Loucy (cell line): ENCODE measurements around the gene WDFY1.

Experiments used
- H2AFZ ChIP-seq: fragments of 200-600 bp; sonication (generic); 2 replicates; pipeline ENCODE4 v1.6.0; 2016; ENCODE audit warnings: antibody characterized with exemption, mild to moderate bottlenecking, low read length, moderate library complexity
- H3F3A ChIP-seq: fragments of 200-600 bp; 2 replicates; pipeline ENCODE4 v1.6.0; 2016; ENCODE audit warnings: antibody characterized with exemption, low read depth, mild to moderate bottlenecking
- H3K27me3 ChIP-seq: fragments of 200-600 bp; sonication (generic); 2 replicates; pipeline ENCODE4 v1.6.1; 2014; ENCODE audit warnings: low read length, mild to moderate bottlenecking; ENCODE audit not compliant: insufficient read depth, poor library complexity, severe bottlenecking
- H3K36me3 ChIP-seq: fragments of 200-600 bp; sonication (generic); 2 replicates; pipeline ENCODE4 v1.6.1; 2016; ENCODE audit warnings: low read length; ENCODE audit not compliant: insufficient read depth
- H3K4me1 ChIP-seq: fragments of 200-600 bp; sonication (generic); 2 replicates; pipeline ENCODE4 v1.5.1; 2014; ENCODE audit warnings: low read length, mild to moderate bottlenecking; ENCODE audit not compliant: insufficient read depth, poor library complexity, severe bottlenecking
- H3K4me2 ChIP-seq: fragments of 200-600 bp; sonication (generic); 2 replicates; pipeline ENCODE4 v1.6.0; 2014; ENCODE audit warnings: antibody characterized with exemption, low read length, low read depth, mild to moderate bottlenecking; ENCODE audit not compliant: poor library complexity, severe bottlenecking
- H3K4me3 ChIP-seq: fragments of 200-600 bp; sonication (generic); 2 replicates; pipeline ENCODE4 v1.5.1; 2014; ENCODE audit warnings: low read length, mild to moderate bottlenecking, mixed read lengths; ENCODE audit not compliant: poor library complexity, severe bottlenecking
- H3K79me2 ChIP-seq: fragments of 200-600 bp; sonication (generic); 2 replicates; pipeline ENCODE4 v1.6.1; 2014; ENCODE audit warnings: low read length; ENCODE audit not compliant: insufficient read depth
- H3K9ac ChIP-seq: fragments of 200-600 bp; sonication (generic); 2 replicates; pipeline ENCODE4 v1.6.0; 2014; ENCODE audit warnings: mild to moderate bottlenecking, low read depth, low read length, moderate library complexity; ENCODE audit not compliant: poor library complexity, severe bottlenecking
- H3K9me2 ChIP-seq: fragments of 200-600 bp; sonication (generic); replicated peaks from 2 replicates; pipeline ENCODE4 v1.6.1; 2016; ENCODE audit warnings: low read depth, low read length, mixed read lengths
- H3K9me3 ChIP-seq: fragments of 200-600 bp; sonication (generic); 2 replicates; pipeline ENCODE4 v1.6.1; 2014; ENCODE audit warnings: mild to moderate bottlenecking, antibody characterized with exemption, low read length, low read depth; ENCODE audit not compliant: insufficient read depth
- H4K20me1 ChIP-seq: fragments of 200-600 bp; sonication (generic); 2 replicates; pipeline ENCODE4 v1.6.0; 2014; ENCODE audit warnings: antibody characterized with exemption, low read length, mild to moderate bottlenecking; ENCODE audit not compliant: insufficient read depth, poor library complexity, severe bottlenecking
- EZH2phosphoT487 ChIP-seq: fragments of 200-600 bp; IDR thresholded peaks from 2 replicates; pipeline ENCODE4 v1.6.1; 2018; ENCODE audit warnings: antibody characterized with exemption, mild to moderate bottlenecking, moderate library complexity, borderline replicate concordance
- TF ChIP-seq, protein P1 (sequence below): fragments of 200-600 bp; sonication (generic); conservative IDR thresholded peaks from 2 replicates; pipeline ENCODE4 v1.5.1; 2014; ENCODE audit warnings: mild to moderate bottlenecking, antibody characterized with exemption, low read length

The WDFY1 gene

DNA sequence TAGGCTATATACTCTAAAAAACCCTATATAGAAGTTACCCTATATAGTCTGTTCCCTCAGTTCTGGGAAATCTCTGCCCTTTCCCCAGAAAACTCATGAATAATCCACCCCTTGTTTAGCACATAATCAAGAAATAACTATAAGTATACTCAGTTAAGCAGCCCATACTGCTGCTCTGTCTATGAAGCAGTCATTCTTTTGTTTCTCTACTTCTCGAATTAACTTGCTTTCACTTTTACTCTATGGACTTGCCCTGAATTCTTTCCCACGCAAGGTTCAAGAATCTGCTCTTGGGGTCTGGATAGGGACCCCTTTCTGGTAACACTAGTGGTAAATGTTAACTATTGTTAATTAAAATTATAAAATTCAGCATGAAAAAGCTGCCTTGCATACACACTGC, 90.4 kb downstream of the WDFY1 start:
- H3K9ac ChIP-seq, result no peak overlapping the region
- H3K9me3 ChIP-seq, result no peaks in the 10 kb centered on the region
- H2AFZ ChIP-seq, result no peak overlapping the region
- H3K79me2 ChIP-seq, result no peaks in the 10 kb centered on the region
- H4K20me1 ChIP-seq, result no peaks in the 10 kb centered on the region
- no peak overlapping the region for H3K4me2 ChIP-seq
- H3K4me3 ChIP-seq, result no peak overlapping the region
- no peaks in the 10 kb centered on the region for H3K36me3 ChIP-seq
- no peaks in the 10 kb centered on the region for H3F3A ChIP-seq
- no peaks in the 10 kb centered on the region for H3K27me3 ChIP-seq
- H3K4me1 ChIP-seq, result peaks cover 8% of the 10 kb centered on the region
- H3K9me2 ChIP-seq, result no peaks in the 10 kb centered on the region
- TF ChIP-seq EZH2phosphoT487, result no peak
- TF ChIP-seq, protein P1, sequence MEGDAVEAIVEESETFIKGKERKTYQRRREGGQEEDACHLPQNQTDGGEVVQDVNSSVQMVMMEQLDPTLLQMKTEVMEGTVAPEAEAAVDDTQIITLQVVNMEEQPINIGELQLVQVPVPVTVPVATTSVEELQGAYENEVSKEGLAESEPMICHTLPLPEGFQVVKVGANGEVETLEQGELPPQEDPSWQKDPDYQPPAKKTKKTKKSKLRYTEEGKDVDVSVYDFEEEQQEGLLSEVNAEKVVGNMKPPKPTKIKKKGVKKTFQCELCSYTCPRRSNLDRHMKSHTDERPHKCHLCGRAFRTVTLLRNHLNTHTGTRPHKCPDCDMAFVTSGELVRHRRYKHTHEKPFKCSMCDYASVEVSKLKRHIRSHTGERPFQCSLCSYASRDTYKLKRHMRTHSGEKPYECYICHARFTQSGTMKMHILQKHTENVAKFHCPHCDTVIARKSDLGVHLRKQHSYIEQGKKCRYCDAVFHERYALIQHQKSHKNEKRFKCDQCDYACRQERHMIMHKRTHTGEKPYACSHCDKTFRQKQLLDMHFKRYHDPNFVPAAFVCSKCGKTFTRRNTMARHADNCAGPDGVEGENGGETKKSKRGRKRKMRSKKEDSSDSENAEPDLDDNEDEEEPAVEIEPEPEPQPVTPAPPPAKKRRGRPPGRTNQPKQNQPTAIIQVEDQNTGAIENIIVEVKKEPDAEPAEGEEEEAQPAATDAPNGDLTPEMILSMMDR, result no peak

GRCh38 chr2:223853425-223853837, 91.7 kb downstream of the WDFY1 start:
- Histone ChIP-seq H4K20me1 (no peaks in the 10 kb centered on the region), H3F3A (no peaks in the 10 kb centered on the region), H3K79me2 (no peaks in the 10 kb centered on the region), H3K27me3 (no peaks in the 10 kb centered on the region), H3K4me1 (no peaks in the 10 kb centered on the region), H3K4me2 (no peak overlapping the region), H3K36me3 (no peaks in the 10 kb centered on the region), H2AFZ (no peak overlapping the region), H3K9me3 (0 out of 2 replicates have a peak, but pooled peaks cover 4% of the 10 kb centered on the region), H3K9me2 (no peaks in the 10 kb centered on the region), H3K4me3 (no peak overlapping the region), H3K9ac (no peak overlapping the region)
- TF ChIP-seq, protein P1, result no peak
- TF ChIP-seq EZH2phosphoT487, result no peak

DNA sequence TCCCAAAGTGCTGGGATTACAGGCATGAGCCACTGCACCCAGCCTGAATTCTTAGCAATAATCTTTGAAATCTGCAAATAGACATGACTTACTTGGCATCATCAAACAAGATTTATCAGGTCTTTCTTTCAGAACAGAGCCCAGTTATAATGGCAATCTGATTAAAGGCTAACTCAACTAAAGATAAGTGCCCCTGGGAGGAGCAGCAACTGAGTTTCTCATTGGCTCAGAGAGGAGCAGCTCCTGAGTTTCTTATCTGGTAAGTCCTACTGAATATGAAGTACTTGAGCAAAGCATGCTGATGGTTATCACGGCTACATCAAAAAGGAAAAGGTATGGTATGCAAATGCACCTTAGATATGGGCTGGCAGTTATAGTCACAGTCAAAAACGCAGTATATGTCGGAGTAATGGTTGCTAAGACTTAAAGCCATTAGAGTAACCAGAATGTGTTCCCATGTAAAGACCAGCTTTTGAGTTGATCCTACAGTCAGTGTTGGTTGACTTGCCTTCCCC, 92.8 kb downstream of the WDFY1 start:
- Histone ChIP-seq H4K20me1 (no peaks in the 10 kb centered on the region), H3K4me3 (no peak overlapping the region), H3K4me2 (no peak overlapping the region), H3K4me1 (peaks cover 4% of the 10 kb centered on the region), H3F3A (no peaks in the 10 kb centered on the region), H3K9me3 (0 out of 2 replicates have a peak, but pooled peaks cover 4% of the 10 kb centered on the region), H3K9ac (no peak overlapping the region), H2AFZ (no peak overlapping the region), H3K27me3 (no peaks in the 10 kb centered on the region), H3K79me2 (no peaks in the 10 kb centered on the region), H3K36me3 (no peaks in the 10 kb centered on the region), H3K9me2 (no peaks in the 10 kb centered on the region)
- no peak for TF ChIP-seq EZH2phosphoT487
- TF ChIP-seq, protein P1, result no peak
